SK-N-SH (cell line): ENCODE data around the gene MVP. TPM values are rescaled to one million over a fixed set of nuclear protein-coding genes. Genes with fewer than 3 reads are reported as not detected.

Experiments
- ELF1 ChIP-seq: IDR thresholded peaks from 2 replicates; pipeline ENCODE4 v1.4.0; 2012
- EP300 ChIP-seq, 2 experiments: IDR thresholded peaks; 2 replicates each; pipeline versions ENCODE4 v1.4.0 to v1.6.1; 2012; ENCODE audit warnings: borderline replicate concordance in 1 of 2, low read depth in 1 of 2, low read length in 1 of 2
- EZH2phosphoT487 ChIP-seq: fragments of 200-600 bp; sonication (generic); IDR thresholded peaks from 2 replicates; pipeline ENCODE4 v1.6.1; 2017; ENCODE audit warnings: low read depth, mixed run types, mild to moderate bottlenecking, antibody characterized with exemption, moderate library complexity, borderline replicate concordance
- FOXJ3 ChIP-seq: sonication (generic); formaldehyde crosslinking; IDR thresholded peaks from 2 replicates; pipeline ENCODE4 v1.5.1; 2020; ENCODE audit warnings: mild to moderate bottlenecking, missing genetic modification reagents
- GABPA ChIP-seq: IDR thresholded peaks from 2 replicates; pipeline ENCODE4 v1.4.0; 2012; ENCODE audit warnings: low read depth, mild to moderate bottlenecking
- MEF2A ChIP-seq: IDR thresholded peaks from 2 replicates; pipeline ENCODE4 v1.4.0; 2012; ENCODE audit warnings: low read depth, borderline replicate concordance
- MXI1 ChIP-seq: IDR thresholded peaks from 2 replicates; pipeline ENCODE4 v1.6.1; 2012; ENCODE audit warnings: mild to moderate bottlenecking, low read depth, low read length, improper control_type of control experiment
- RAD21 ChIP-seq: IDR thresholded peaks from 2 replicates; pipeline ENCODE4 v1.6.1; 2012; ENCODE audit warnings: mild to moderate bottlenecking, low read length
- RCOR1 ChIP-seq: fragments of 150-350 bp; IDR thresholded peaks from 2 replicates; pipeline ENCODE4 v1.6.1; 2017; ENCODE audit warnings: antibody characterized with exemption, low read length
- SIN3A ChIP-seq: IDR thresholded peaks from 2 replicates; pipeline ENCODE4 v1.6.1; 2012; ENCODE audit warnings: low read depth, mild to moderate bottlenecking, low read length, moderate library complexity, borderline replicate concordance
- TAF1 ChIP-seq: IDR thresholded peaks from 2 replicates; pipeline ENCODE4 v1.6.1; 2012; ENCODE audit warnings: low read depth, mild to moderate bottlenecking, low read length, moderate library complexity, borderline replicate concordance
- TEAD4 ChIP-seq: IDR thresholded peaks from 2 replicates; pipeline ENCODE4 v1.4.0; 2012; ENCODE audit warnings: mild to moderate bottlenecking, borderline replicate concordance; ENCODE audit not compliant: insufficient read depth
- polyA plus RNA-seq, 3 experiments: library from polyadenylated mRNA; depleted of rRNA; stranded (reverse); fragments of >200 nt; gene quantifications; 2 replicates each; pipeline ENCODE4 v1.2.3, GENCODE V29; 2012
- TF ChIP-seq, protein P1 (sequence below): IDR thresholded peaks from 2 replicates; pipeline ENCODE4 v1.6.1; 2012; ENCODE audit warnings: mild to moderate bottlenecking, low read depth, low read length, moderate library complexity
- TF ChIP-seq, protein P2 (sequence below): IDR thresholded peaks from 2 replicates; pipeline ENCODE4 v1.4.0; 2012; ENCODE audit warnings: low read depth
- TF ChIP-seq, protein P3 (sequence below): IDR thresholded peaks from 2 replicates; pipeline ENCODE4 v1.4.0; 2012; ENCODE audit warnings: low read depth, borderline replicate concordance
- TF ChIP-seq, protein P4 (sequence below): fragments of 150-350 bp; IDR thresholded peaks from 2 replicates; pipeline ENCODE4 v1.6.1; 2016; ENCODE audit warnings: mild to moderate bottlenecking, low read depth, low read length

The MVP gene
- polyA plus RNA-seq, 1 of the 3 experiments (the other 2 are of a cell fraction) = 222 TPM

DNA sequence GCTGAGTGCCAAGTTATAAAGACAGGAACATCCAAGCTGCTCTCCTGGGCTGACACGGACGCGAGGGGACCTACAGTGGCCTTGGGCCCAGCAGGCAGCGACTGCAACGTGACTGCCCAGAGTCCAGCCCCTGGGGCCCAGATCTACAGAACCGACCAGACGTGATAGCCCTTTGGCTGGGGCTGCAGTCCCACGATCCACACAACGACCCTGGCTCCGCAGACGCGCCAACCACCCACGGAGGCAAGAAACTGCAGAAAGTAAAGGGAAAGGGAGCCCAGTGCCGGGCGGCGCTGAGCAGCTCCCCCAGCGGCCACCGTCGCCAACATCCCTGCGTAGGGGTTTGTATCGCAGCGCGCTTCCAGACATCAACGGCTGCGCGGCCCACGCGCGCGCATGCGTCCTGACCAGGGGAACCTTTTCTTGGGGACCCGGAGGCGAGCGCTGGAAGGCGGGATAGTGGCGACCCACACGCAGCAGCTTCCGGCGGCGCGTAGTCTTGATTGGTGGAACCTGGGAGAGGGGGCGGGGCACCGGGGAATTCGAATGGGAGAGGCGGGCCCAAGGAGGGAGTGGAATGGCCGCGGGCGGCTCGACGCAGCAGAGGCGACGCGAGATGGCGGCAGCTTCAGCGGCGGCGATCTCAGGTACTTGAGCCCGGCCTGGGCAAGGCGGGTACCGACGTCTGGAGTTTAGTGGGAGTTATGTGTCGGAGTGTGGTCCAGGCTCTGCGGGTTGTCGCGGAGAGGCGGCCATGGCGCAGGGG, 29.9 kb upstream of the MVP start, which contains the start of gene KIF22 (continued):
- TF ChIP-seq EP300 (IDR thresholded peaks at IDR 0.05; ENCODE audit: borderline replicate concordance in 1 of 2, low read depth in 1 of 2, low read length in 1 of 2) (no peak), RCOR1 (no peak), TEAD4 (no peak), ELF1 (no peak), MXI1 (peak; percentile 87), EZH2phosphoT487 (no peak), FOXJ3 (CRISPR knock-in tag) (0 out of 2 replicates have a peak, but pooled peaks have one; percentile 35), RAD21 (peak; percentile 51), MEF2A (no peak), GABPA (peak; percentile 93), TAF1 (peak; percentile 50; the same call in 1 of the 2 replicates), SIN3A (peak; percentile 91; the same call in 1 of the 2 replicates)
- TF ChIP-seq, protein P1, sequence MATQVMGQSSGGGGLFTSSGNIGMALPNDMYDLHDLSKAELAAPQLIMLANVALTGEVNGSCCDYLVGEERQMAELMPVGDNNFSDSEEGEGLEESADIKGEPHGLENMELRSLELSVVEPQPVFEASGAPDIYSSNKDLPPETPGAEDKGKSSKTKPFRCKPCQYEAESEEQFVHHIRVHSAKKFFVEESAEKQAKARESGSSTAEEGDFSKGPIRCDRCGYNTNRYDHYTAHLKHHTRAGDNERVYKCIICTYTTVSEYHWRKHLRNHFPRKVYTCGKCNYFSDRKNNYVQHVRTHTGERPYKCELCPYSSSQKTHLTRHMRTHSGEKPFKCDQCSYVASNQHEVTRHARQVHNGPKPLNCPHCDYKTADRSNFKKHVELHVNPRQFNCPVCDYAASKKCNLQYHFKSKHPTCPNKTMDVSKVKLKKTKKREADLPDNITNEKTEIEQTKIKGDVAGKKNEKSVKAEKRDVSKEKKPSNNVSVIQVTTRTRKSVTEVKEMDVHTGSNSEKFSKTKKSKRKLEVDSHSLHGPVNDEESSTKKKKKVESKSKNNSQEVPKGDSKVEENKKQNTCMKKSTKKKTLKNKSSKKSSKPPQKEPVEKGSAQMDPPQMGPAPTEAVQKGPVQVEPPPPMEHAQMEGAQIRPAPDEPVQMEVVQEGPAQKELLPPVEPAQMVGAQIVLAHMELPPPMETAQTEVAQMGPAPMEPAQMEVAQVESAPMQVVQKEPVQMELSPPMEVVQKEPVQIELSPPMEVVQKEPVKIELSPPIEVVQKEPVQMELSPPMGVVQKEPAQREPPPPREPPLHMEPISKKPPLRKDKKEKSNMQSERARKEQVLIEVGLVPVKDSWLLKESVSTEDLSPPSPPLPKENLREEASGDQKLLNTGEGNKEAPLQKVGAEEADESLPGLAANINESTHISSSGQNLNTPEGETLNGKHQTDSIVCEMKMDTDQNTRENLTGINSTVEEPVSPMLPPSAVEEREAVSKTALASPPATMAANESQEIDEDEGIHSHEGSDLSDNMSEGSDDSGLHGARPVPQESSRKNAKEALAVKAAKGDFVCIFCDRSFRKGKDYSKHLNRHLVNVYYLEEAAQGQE = peak; percentile 7; the same call in 1 of the 2 replicates
- TF ChIP-seq, protein P2, sequence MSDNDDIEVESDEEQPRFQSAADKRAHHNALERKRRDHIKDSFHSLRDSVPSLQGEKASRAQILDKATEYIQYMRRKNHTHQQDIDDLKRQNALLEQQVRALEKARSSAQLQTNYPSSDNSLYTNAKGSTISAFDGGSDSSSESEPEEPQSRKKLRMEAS = 0 out of 2 replicates have a peak, but pooled peaks have one; percentile 72
- TF ChIP-seq, protein P3, sequence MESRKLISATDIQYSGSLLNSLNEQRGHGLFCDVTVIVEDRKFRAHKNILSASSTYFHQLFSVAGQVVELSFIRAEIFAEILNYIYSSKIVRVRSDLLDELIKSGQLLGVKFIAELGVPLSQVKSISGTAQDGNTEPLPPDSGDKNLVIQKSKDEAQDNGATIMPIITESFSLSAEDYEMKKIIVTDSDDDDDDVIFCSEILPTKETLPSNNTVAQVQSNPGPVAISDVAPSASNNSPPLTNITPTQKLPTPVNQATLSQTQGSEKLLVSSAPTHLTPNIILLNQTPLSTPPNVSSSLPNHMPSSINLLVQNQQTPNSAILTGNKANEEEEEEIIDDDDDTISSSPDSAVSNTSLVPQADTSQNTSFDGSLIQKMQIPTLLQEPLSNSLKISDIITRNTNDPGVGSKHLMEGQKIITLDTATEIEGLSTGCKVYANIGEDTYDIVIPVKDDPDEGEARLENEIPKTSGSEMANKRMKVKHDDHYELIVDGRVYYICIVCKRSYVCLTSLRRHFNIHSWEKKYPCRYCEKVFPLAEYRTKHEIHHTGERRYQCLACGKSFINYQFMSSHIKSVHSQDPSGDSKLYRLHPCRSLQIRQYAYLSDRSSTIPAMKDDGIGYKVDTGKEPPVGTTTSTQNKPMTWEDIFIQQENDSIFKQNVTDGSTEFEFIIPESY = no peak
- TF ChIP-seq, protein P4, sequence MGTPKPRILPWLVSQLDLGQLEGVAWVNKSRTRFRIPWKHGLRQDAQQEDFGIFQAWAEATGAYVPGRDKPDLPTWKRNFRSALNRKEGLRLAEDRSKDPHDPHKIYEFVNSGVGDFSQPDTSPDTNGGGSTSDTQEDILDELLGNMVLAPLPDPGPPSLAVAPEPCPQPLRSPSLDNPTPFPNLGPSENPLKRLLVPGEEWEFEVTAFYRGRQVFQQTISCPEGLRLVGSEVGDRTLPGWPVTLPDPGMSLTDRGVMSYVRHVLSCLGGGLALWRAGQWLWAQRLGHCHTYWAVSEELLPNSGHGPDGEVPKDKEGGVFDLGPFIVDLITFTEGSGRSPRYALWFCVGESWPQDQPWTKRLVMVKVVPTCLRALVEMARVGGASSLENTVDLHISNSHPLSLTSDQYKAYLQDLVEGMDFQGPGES = peak; percentile 53
